Activated B cell treated with CpG ODN at 0.5 μM for 24 hours (primary cell): Measurements from ENCODE around the gene ENTREP1. TPM values are rescaled to one million over a fixed set of nuclear protein-coding genes. Genes with fewer than 3 reads are reported as not detected.

Experiments used
- ATAC-seq: fragments of 200-7000 bp; cut with Tn5 transposase; one replicate; pipeline ENCODE4 v1.10.0; 2021; ENCODE audit warnings: low read depth, mild to moderate bottlenecking, moderate library complexity
- CTCF ChIA-PET: fragments of 350-600 bp; sonication (Branson Sonifier 250); formaldehyde crosslinking; loops from one replicate; lab custom pipeline; 2021; ENCODE audit warnings: antibody characterized with exemption; lab: Charles Lee
- POLR2A ChIA-PET: fragments of 350-600 bp; sonication (Branson Sonifier 250); formaldehyde crosslinking; loops from one replicate; lab custom pipeline; 2021; ENCODE audit warnings: antibody characterized with exemption; lab: Charles Lee
- DNase-seq: peaks from one replicate; pipeline ENCODE4 v3.0.0; 2022
- H3K27ac Mint-ChIP-seq: one replicate; pipeline ENCODE4 v1.8.0; 2020; ENCODE audit warnings: mixed read lengths
- H3K27me3 Mint-ChIP-seq: one replicate; pipeline ENCODE4 v1.8.0; 2021; ENCODE audit warnings: mixed read lengths
- H3K36me3 Mint-ChIP-seq: one replicate; pipeline ENCODE4 v1.8.0; 2021; ENCODE audit warnings: low read depth, mixed read lengths
- H3K4me1 Mint-ChIP-seq: one replicate; pipeline ENCODE4 v1.8.0; 2021; ENCODE audit warnings: mixed read lengths
- H3K4me3 Mint-ChIP-seq: one replicate; pipeline ENCODE4 v1.8.0; 2020; ENCODE audit warnings: mild to moderate bottlenecking, mixed read lengths
- H3K9me3 Mint-ChIP-seq: one replicate; pipeline ENCODE4 v1.8.0; 2020; ENCODE audit warnings: mixed read lengths
- intact Hi-C: fragments of 100-400 bp; cut with micrococcal nuclease; formaldehyde crosslinking; loops from one replicate; pipeline ENCODE4 v1.15.1; 2024
- total RNA-seq: library from RNA; stranded (reverse); gene quantifications from 2 replicates; pipeline ENCODE4 v1.2.3, GENCODE V29; 2022
- TF ChIP-seq, protein P1 (sequence below): fragments of 200-600 bp; IDR thresholded peaks from one replicate; pipeline ENCODE4 v1.8.0; 2022; ENCODE audit warnings: antibody characterized with exemption, mild to moderate bottlenecking

Gene ENTREP1
- total RNA-seq, 1 donor from 2014 or later, result not detected

DNA sequence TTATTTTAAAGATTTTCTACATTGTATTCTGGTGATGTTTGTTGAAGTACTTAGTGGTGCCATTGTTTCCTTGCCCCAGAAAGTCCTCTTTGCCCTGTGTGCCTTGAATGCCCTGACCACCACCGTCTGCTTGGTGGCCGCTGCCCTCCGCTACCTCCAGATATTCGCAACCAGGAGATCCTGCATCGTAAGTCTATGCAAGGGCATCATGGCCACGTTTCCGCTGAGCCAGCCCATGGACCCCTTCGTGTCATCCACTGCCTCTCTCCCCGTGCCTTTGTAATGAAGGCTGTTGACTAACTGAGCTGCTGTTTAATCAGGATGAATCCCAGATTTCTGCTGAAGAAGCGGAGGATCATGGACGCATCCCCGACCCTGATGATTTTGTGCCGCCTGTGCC, 52.3 kb downstream of the ENTREP1 start:
- Mint-ChIP-seq H3K27me3 (peaks cover 5% of the 10 kb centered on the region), H3K4me3 (no peak overlapping the region), H3K36me3 (no peaks in the 10 kb centered on the region), H3K4me1 (no peaks in the 10 kb centered on the region), H3K27ac (no peak overlapping the region), H3K9me3 (no peaks in the 10 kb centered on the region)
- intact Hi-C loops, result no loop called here
- ATAC-seq (no peak), DNase-seq (no peak)
- TF ChIP-seq, protein P1, sequence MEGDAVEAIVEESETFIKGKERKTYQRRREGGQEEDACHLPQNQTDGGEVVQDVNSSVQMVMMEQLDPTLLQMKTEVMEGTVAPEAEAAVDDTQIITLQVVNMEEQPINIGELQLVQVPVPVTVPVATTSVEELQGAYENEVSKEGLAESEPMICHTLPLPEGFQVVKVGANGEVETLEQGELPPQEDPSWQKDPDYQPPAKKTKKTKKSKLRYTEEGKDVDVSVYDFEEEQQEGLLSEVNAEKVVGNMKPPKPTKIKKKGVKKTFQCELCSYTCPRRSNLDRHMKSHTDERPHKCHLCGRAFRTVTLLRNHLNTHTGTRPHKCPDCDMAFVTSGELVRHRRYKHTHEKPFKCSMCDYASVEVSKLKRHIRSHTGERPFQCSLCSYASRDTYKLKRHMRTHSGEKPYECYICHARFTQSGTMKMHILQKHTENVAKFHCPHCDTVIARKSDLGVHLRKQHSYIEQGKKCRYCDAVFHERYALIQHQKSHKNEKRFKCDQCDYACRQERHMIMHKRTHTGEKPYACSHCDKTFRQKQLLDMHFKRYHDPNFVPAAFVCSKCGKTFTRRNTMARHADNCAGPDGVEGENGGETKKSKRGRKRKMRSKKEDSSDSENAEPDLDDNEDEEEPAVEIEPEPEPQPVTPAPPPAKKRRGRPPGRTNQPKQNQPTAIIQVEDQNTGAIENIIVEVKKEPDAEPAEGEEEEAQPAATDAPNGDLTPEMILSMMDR, result no peak
- ChIA-PET POLR2A (no interaction called here), CTCF (no interaction called here)

DNA sequence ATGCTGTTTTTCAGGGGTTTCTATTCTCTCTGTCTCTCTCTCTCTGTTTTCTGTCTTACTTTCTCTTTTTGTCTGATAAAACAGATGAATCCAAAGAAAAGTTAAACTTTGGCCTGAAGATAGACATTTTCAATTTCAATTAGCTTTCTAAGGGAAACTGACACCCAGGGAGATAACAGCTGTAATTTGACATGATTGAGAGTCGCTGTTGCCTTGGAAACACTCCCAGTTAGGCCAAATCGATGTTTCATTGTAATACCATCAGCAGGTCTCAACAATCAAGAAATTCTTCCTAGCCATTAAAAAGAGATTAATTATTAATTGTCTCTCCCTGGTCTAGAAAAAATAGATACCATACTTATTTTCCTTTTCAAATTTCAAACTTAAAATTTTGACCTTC, 53.0 kb downstream of the ENTREP1 start:
- intact Hi-C loops, result no loop called here
- TF ChIP-seq, protein P1, result no peak
- Mint-ChIP-seq H3K36me3 (no peaks in the 10 kb centered on the region), H3K27ac (no peak overlapping the region), H3K4me3 (no peak overlapping the region), H3K27me3 (peaks cover 5% of the 10 kb centered on the region), H3K9me3 (no peaks in the 10 kb centered on the region), H3K4me1 (no peaks in the 10 kb centered on the region)
- DNase-seq, result no peak
- ChIA-PET CTCF (no interaction called here), POLR2A (no interaction called here)
- ATAC-seq, result no peak

DNA sequence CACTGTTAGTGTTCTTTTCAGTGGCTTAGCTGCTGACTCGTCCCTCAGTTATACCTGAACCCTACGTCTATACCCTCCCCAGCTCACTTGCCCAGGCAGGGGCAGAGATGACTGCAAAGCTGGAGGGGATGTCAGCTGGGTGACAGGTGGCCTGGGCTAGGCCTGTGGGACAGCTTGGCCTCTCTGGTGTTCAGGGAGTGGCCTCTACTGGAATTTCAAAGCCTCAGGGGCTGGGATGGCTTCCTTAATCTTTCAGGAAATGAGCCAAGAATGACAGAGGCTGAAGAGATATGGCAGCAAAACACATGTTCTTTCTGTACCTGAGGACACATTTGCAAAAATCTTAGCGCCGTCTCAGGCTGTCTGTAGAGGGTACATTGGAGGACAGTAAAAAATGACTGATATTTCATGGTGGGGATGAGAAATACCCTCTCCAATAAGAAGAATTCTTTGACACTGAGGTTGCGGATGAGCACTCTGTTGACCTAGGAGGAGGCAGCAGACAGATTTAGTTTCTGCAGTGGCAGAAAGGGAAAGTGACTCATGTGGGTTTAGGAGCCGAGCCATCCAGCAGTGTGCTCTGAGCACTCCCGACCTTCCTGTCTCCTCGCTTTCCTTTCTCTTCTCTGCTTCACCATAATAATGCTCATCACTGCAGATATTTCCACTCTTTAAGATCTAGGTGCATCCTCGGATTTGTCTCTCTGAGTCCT, 54.4 kb downstream of the ENTREP1 start:
- Mint-ChIP-seq H3K36me3 (no peaks in the 10 kb centered on the region), H3K27ac (no peak overlapping the region), H3K4me3 (no peak overlapping the region), H3K9me3 (no peaks in the 10 kb centered on the region), H3K27me3 (peaks cover 14% of the 10 kb centered on the region), H3K4me1 (no peaks in the 10 kb centered on the region)
- intact Hi-C loops, result no loop called here
- ATAC-seq (no peak), DNase-seq (no peak)
- POLR2A ChIA-PET, result no interaction called here
- TF ChIP-seq, protein P1, result no peak
- CTCF ChIA-PET, result no interaction called here

DNA sequence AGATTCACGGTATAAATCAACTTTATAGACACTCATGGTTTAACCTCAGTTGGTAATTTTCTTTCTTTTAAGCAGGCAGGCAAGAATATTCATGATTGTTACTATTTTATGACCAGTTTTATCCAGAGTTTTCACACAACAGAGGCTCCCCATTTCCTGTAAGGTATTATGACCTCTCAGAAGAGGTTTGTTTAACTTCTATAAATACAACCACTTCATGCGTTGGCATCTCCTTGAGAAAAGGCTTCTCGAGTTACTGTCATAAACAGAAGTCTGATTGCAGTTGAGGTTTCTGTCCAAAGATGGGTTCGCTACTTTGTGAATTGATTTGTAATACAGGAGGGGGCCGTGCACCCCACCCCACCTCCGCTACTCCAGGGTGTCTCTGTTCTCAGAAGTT, 55.3 kb downstream of the ENTREP1 start:
- POLR2A ChIA-PET, result no interaction called here
- H3K27me3 Mint-ChIP-seq, result peaks cover 13% of the 10 kb centered on the region
- no peaks in the 10 kb centered on the region for H3K4me1 Mint-ChIP-seq
- ATAC-seq (no peak), DNase-seq (no peak)
- H3K36me3 Mint-ChIP-seq, result no peaks in the 10 kb centered on the region
- H3K4me3 Mint-ChIP-seq, result no peak overlapping the region
- CTCF ChIA-PET, result no interaction called here
- no peaks in the 10 kb centered on the region for H3K9me3 Mint-ChIP-seq
- H3K27ac Mint-ChIP-seq, result no peak overlapping the region
- TF ChIP-seq, protein P1, result no peak
- intact Hi-C loops, result no loop called here

DNA sequence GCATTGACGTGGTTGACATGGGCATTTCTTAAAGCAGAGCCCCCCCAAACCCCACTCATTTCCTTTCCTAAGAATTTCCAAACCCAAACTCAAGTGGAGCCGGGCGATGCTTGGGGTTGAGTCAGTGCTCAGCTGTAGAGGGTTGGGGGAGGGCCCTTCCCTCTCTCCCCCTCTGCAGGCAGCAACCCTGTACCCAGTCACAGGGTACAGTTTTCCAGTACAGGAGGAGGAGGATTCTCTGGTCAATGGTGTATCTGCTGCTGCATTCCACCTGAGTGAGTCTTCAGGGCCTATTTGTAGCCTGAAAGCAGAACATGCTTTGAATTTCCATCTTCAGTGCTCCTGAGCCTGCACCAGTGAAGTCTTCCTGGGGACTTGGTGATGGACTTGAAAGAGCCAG, 55.8 kb downstream of the ENTREP1 start:
- DNase-seq (no peak), ATAC-seq (no peak)
- CTCF ChIA-PET, result no interaction called here
- Mint-ChIP-seq H3K36me3 (no peaks in the 10 kb centered on the region), H3K4me1 (no peaks in the 10 kb centered on the region), H3K27me3 (peaks cover 14% of the 10 kb centered on the region), H3K9me3 (no peaks in the 10 kb centered on the region), H3K4me3 (no peak overlapping the region), H3K27ac (no peak overlapping the region)
- intact Hi-C loops, result no loop called here
- POLR2A ChIA-PET, result no interaction called here
- TF ChIP-seq, protein P1, result no peak
